HUES6 (cell line): ENCODE data around the gene MFSD8.

ENCODE experiments used
- H3K27ac ChIP-seq: 2 replicates; pipeline ENCODE4 v1.7.0; 2013; ENCODE audit warnings: low read depth, mild to moderate bottlenecking, low read length, inconsistent platforms
- H3K27me3 ChIP-seq: 2 replicates; pipeline ENCODE4 v1.6.1; 2013; ENCODE audit warnings: low read length; ENCODE audit not compliant: control insufficient read depth, insufficient read depth
- H3K36me3 ChIP-seq: 2 replicates; pipeline ENCODE4 v1.6.1; 2013; ENCODE audit warnings: low read length; ENCODE audit not compliant: control insufficient read depth, insufficient read depth
- H3K4me1 ChIP-seq: 2 replicates; pipeline ENCODE4 v1.6.1; 2013; ENCODE audit warnings: low read length; ENCODE audit not compliant: control insufficient read depth, insufficient read depth
- H3K4me3 ChIP-seq: 2 replicates; pipeline ENCODE4 v1.5.1; 2013; ENCODE audit warnings: low read depth, low read length
- H3K9ac ChIP-seq: one replicate; pipeline ENCODE4 v1.6.1; 2013; ENCODE audit warnings: mild to moderate bottlenecking, low read length
- H3K9me3 ChIP-seq: 2 replicates; pipeline ENCODE4 v1.6.1; 2013; ENCODE audit warnings: low read depth, low read length; ENCODE audit not compliant: control insufficient read depth, insufficient read depth

MFSD8 gene

DNA sequence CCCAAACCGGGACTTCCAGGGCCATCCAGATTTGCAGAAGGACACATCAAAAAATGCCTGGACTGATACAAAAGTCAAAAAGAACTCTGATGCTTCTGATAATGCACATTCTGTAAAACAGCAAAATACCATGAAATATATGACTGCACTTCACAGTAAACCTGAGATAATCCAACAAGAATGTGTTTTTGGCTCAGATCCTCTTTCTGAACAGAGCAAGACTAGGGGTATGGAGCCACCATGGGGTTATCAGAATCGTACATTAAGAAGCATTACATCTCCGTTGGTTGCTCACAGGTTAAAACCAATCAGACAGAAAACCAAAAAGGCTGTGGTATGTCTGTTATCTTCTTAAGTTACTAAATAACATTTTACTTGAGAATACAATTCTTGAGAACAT, 75.1 kb downstream of the MFSD8 start:
- Histone ChIP-seq H3K4me1 (no peaks in the 10 kb centered on the region), H3K27ac (no peak overlapping the region), H3K27me3 (no peaks in the 10 kb centered on the region), H3K9ac (no peak overlapping the region), H3K4me3 (no peak overlapping the region), H3K9me3 (no peaks in the 10 kb centered on the region), H3K36me3 (peaks cover 95% of the 10 kb centered on the region)

DNA sequence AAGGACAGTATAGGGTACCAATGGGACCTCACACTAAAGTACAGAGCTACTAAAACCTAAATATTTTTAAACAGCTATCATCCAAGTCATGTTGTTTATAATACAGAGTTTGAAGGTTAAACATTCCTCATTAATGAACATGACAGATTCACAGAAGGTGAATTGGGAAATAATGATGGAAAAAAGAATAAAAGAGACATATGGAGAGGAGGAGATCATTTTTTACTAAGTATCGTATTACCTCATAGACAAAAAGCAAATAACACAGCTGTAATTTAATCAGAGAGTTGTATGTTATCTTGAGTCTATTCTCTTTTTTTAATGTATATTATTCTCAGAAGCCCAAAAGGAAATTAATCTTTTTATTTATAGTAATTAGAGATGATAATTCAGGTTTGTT, 76.4 kb downstream of the MFSD8 start:
- H3K27me3 ChIP-seq, result no peaks in the 10 kb centered on the region

DNA sequence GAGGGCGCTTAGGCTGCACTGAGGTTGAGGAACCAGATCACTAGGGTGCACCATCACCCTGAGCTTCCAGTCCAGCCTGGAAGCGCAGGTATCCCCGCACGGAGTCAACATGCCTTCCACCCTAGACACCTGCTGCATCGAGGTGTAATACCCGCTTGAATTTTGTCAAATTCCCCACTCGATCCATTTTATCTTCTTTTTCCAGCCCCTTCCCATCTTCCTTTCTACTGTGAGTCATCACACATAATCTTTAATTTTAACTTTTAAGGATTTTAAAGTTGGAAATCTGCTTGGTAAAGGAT, 83.5 kb downstream of the MFSD8 start:
- H3K9ac ChIP-seq, result peak overlapping the region; percentile 97
- no peaks in the 10 kb centered on the region for H3K9me3 ChIP-seq
- H3K4me1 ChIP-seq, result peaks cover 4% of the 10 kb centered on the region; the same call in 1 of the 2 replicates
- H3K4me3 ChIP-seq, result peak overlapping the region; percentile 88
- peaks cover 39% of the 10 kb centered on the region for H3K36me3 ChIP-seq
- no peak overlapping the region for H3K27ac ChIP-seq
- H3K27me3 ChIP-seq, result no peaks in the 10 kb centered on the region

More for the DNA sequence above, 76.4 kb downstream of the MFSD8 start:
- H3K36me3 ChIP-seq, result peaks cover 96% of the 10 kb centered on the region
- H3K4me3 ChIP-seq, result no peak overlapping the region
- no peaks in the 10 kb centered on the region for H3K9me3 ChIP-seq
- H3K9ac ChIP-seq, result no peak overlapping the region
- H3K4me1 ChIP-seq, result no peaks in the 10 kb centered on the region
- H3K27ac ChIP-seq, result no peak overlapping the region

GRCh38 chr4:127880763-127881562, 84.0 kb downstream of the MFSD8 start, which contains the start of gene PLK4:
Gene PLK4, plus strand, starts transcription at chr4:127880893. Its CDS starts 242 bp downstream, at chr4:127881135.
- Histone ChIP-seq H3K9me3 (no peaks in the 10 kb centered on the region), H3K4me3 (peak within 1 kb of the TSS; percentile 88), H3K27me3 (no peaks in the 10 kb centered on the region), H3K9ac (peak within 1 kb of the TSS; percentile 97), H3K36me3 (peaks cover 33% of the 10 kb centered on the region), H3K27ac (peak within 1 kb of the TSS; percentile 99), H3K4me1 (peaks cover 4% of the 10 kb centered on the region; the same call in 1 of the 2 replicates)

DNA sequence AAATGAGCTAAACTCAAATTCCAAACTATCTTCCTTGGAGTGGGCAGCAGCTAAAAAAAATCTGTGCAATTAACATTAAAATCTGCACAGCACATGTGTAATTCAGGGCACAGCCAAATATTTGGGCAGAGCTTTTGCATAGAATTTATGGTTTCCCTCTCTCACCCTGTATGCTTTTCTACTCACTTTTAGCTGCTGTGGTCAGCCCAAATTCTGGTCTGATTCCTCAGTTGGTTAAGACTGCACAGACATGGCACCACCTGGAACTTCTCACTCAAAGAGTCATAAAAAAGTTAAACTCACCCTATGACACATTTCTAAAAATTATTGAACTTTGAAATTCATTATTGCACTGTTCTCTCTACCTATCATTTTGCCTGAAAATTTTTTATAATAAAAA, 89.2 kb downstream of the MFSD8 start:
- no peak overlapping the region for H3K9ac ChIP-seq

GRCh38 chr4:127870688-127871087, 94.3 kb downstream of the MFSD8 start:
- no peaks in the 10 kb centered on the region for H3K27me3 ChIP-seq
- no peak overlapping the region for H3K4me3 ChIP-seq
- H3K9me3 ChIP-seq, result no peaks in the 10 kb centered on the region
- H3K36me3 ChIP-seq, result no peaks in the 10 kb centered on the region
- H3K4me1 ChIP-seq, result no peaks in the 10 kb centered on the region; the same call in 1 of the 2 replicates
- no peak overlapping the region for H3K9ac ChIP-seq
- H3K27ac ChIP-seq, result no peak overlapping the region

More for the DNA sequence above, 89.2 kb downstream of the MFSD8 start:
- no peaks in the 10 kb centered on the region for H3K27me3 ChIP-seq
- no peaks in the 10 kb centered on the region for H3K36me3 ChIP-seq
- H3K9me3 ChIP-seq, result no peaks in the 10 kb centered on the region
- H3K27ac ChIP-seq, result no peak overlapping the region
- no peaks in the 10 kb centered on the region; the same call in 1 of the 2 replicates for H3K4me1 ChIP-seq
- no peak overlapping the region for H3K4me3 ChIP-seq

- Histone ChIP-seq H3K27ac (no peak overlapping the region), H3K4me3 (no peak overlapping the region), H3K9ac (no peak overlapping the region), H3K27me3 (no peaks in the 10 kb centered on the region), H3K9me3 (no peaks in the 10 kb centered on the region), H3K4me1 (no peaks in the 10 kb centered on the region; the same call in 1 of the 2 replicates), H3K36me3 (no peaks in the 10 kb centered on the region)
Measured at GRCh38 chr4:127870281-127870680, 94.7 kb downstream of the MFSD8 start.

GRCh38 chr4:127868196-127868595, 96.8 kb downstream of the MFSD8 start:
- Histone ChIP-seq H3K4me1 (no peaks in the 10 kb centered on the region; the same call in 1 of the 2 replicates), H3K9me3 (no peaks in the 10 kb centered on the region), H3K9ac (no peak overlapping the region), H3K4me3 (no peak overlapping the region), H3K27ac (no peak overlapping the region), H3K36me3 (no peaks in the 10 kb centered on the region), H3K27me3 (no peaks in the 10 kb centered on the region)
